Left ventricle myocardium inferior (tissue), 1 donor: Measurements from ENCODE around the gene SLC4A11. TPM values are rescaled to one million over a fixed set of nuclear protein-coding genes. Genes with fewer than 3 reads are reported as not detected.

Experiments used
- DNase-seq: peaks from one replicate; pipeline ENCODE4 v3.0.0-alpha.2; 2020
- H3K27ac ChIP-seq: fragments of 200-600 bp; replicated peaks from 2 replicates; pipeline ENCODE4 v1.8.0; 2021
- H3K27me3 ChIP-seq: fragments of 200-600 bp; 2 replicates; pipeline ENCODE4 v1.8.0; 2021; ENCODE audit warnings: low read depth
- H3K36me3 ChIP-seq: fragments of 200-600 bp; 2 replicates; pipeline ENCODE4 v1.8.0; 2021
- H3K4me1 ChIP-seq: fragments of 200-600 bp; 2 replicates; pipeline ENCODE4 v1.8.0; 2021
- H3K4me3 ChIP-seq: fragments of 200-600 bp; 2 replicates; pipeline ENCODE4 v1.8.0; 2021; ENCODE audit warnings: mild to moderate bottlenecking, moderate library complexity
- H3K9me3 ChIP-seq: fragments of 200-600 bp; replicated peaks from 2 replicates; pipeline ENCODE4 v1.8.0; 2021
- CTCF ChIP-seq: fragments of 200-600 bp; IDR thresholded peaks from 2 replicates; pipeline ENCODE4 v1.8.0; 2021; ENCODE audit warnings: antibody characterized with exemption, mild to moderate bottlenecking, borderline replicate concordance
- intact Hi-C: fragments of 100-400 bp; cut with micrococcal nuclease; formaldehyde crosslinking; loops from one replicate; pipeline ENCODE4 v1.11.0; 2022
- total RNA-seq: library from RNA; stranded (reverse); fragmentation: NEBNext Ultra II Directional; extraction: Animal tissue kit (Norgen Biotek cat#: 25700); gene quantifications from one replicate; pipeline ENCODE4 v1.2.1, GENCODE V29; 2021
- donor health status: DM: no; HTN: yes; CAD: no; lungs with severe emphysema.

Gene SLC4A11
- total RNA-seq, 1 donor from 2014 or later: 0.11 TPM

- no peak for TF ChIP-seq CTCF
- H3K27ac ChIP-seq: no peak overlapping the region
- H3K4me1 ChIP-seq: peaks cover 25% of the 10 kb centered on the region
- peaks cover 13% of the 10 kb centered on the region for H3K27me3 ChIP-seq
- H3K9me3 ChIP-seq: no peaks in the 10 kb centered on the region
- no peak overlapping the region for H3K4me3 ChIP-seq
- intact Hi-C loops: no loop called here
- no peaks in the 10 kb centered on the region for H3K36me3 ChIP-seq
- DNase-seq: no peak
Measured at GRCh38 chr20:3245156-3245555, 6.2 kb upstream of the SLC4A11 start.

GRCh38 chr20:3244613-3245012 lies 5.6 kb upstream of the SLC4A11 start:
- Histone ChIP-seq H3K27me3 (peaks cover 18% of the 10 kb centered on the region), H3K4me3 (no peak overlapping the region), H3K4me1 (peaks cover 28% of the 10 kb centered on the region), H3K27ac (no peak overlapping the region), H3K36me3 (no peaks in the 10 kb centered on the region), H3K9me3 (no peaks in the 10 kb centered on the region)
- TF ChIP-seq CTCF: no peak
- intact Hi-C loops: no loop called here
- no peak for DNase-seq

GRCh38 chr20:3243718-3244358 lies 4.8 kb upstream of the SLC4A11 start:
- no peak for DNase-seq
- intact Hi-C loops: no loop called here
- peaks cover 26% of the 10 kb centered on the region for H3K27me3 ChIP-seq

GRCh38 chr20:3242172-3242692 lies 3.2 kb upstream of the SLC4A11 start:
- Histone ChIP-seq H3K4me3 (no peak overlapping the region), H3K27ac (no peak overlapping the region), H3K36me3 (no peaks in the 10 kb centered on the region), H3K27me3 (peaks cover 42% of the 10 kb centered on the region), H3K9me3 (no peaks in the 10 kb centered on the region), H3K4me1 (peaks cover 27% of the 10 kb centered on the region)
- TF ChIP-seq CTCF: no peak
- no peak for DNase-seq
- intact Hi-C loops: no loop called here

More at GRCh38 chr20:3243718-3244358, 4.8 kb upstream of the SLC4A11 start:
- H3K27ac ChIP-seq: peak overlapping the region; percentile 6
- H3K9me3 ChIP-seq: no peaks in the 10 kb centered on the region
- no peak for TF ChIP-seq CTCF
- H3K4me3 ChIP-seq: no peak overlapping the region
- H3K4me1 ChIP-seq: peaks cover 29% of the 10 kb centered on the region
- no peaks in the 10 kb centered on the region for H3K36me3 ChIP-seq

- intact Hi-C loops: no loop called here
- Histone ChIP-seq H3K9me3 (no peaks in the 10 kb centered on the region), H3K4me1 (peaks cover 27% of the 10 kb centered on the region), H3K36me3 (no peaks in the 10 kb centered on the region), H3K4me3 (peak overlapping the region; percentile 80), H3K27me3 (peaks cover 56% of the 10 kb centered on the region), H3K27ac (no peak overlapping the region)
- TF ChIP-seq CTCF: no peak
- no peak for DNase-seq
Measured at GRCh38 chr20:3240776-3241363, 1.9 kb upstream of the SLC4A11 start.
